ENCODE data around the gene GFER. TPM values are rescaled to one million over a fixed set of nuclear protein-coding genes. Genes with fewer than 3 reads are reported as not detected.

The GFER gene
- total and polyA plus RNA-seq, 11 donors = 18.0 to 51.1 (median 23.8) TPM

DNA sequence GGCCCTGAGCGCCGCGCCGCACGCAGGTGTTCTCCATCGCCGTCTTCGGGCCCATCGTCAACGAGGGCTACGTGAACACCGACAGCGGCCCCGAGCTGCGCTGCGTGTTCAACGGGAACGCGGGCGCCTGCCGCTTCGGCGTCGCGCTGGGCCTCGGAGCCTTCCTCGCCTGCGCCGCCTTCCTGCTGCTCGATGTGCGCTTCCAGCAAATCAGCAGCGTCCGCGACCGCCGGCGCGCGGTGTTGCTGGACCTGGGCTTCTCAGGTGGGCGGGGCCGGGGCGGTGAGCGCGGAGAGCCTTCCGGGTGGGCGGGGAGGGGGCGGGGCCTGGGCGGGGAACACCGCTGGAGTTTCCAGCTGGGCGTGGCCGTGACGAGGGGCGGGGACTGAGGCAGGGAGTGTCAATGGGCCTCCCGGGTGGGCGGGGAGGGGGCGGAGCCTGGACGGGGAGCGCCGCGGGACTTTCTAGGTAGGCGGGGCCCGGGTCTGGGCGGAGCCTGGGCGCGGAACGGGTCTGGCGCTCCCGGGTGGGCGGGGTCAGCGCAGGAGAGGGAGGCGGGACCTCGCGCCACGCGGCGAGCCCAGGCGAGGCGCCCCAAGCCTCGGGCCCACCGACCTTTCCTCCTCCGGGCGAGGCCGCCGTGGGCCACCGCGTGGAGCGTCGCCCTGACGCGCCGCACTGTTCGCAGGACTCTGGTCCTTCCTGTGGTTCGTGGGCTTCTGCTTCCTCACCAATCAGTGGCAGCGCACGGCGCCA is 8.1 kb downstream of the GFER start:
- peak overlapping the region in 4 of 12 donors; percentile 14 to 76 (median 38) for H3K27ac ChIP-seq
- peaks cover 11 to 39% (median 30%) of the 10 kb centered on the region in 9 donors for H3K27me3 ChIP-seq
- DNase-seq = peak; percentile 92 to 98 (median 97)
- peak overlapping the region in 11 of 12 donors; percentile 6 to 60 (median 47) for H3K4me3 ChIP-seq
- H3K36me3 ChIP-seq = peaks cover 0 to 9% (median 5%) of the 10 kb centered on the region in 9 donors
- peaks cover 5 to 36% (median 18%) of the 10 kb centered on the region in 12 donors for H3K4me1 ChIP-seq
- TF ChIP-seq, protein P1, sequence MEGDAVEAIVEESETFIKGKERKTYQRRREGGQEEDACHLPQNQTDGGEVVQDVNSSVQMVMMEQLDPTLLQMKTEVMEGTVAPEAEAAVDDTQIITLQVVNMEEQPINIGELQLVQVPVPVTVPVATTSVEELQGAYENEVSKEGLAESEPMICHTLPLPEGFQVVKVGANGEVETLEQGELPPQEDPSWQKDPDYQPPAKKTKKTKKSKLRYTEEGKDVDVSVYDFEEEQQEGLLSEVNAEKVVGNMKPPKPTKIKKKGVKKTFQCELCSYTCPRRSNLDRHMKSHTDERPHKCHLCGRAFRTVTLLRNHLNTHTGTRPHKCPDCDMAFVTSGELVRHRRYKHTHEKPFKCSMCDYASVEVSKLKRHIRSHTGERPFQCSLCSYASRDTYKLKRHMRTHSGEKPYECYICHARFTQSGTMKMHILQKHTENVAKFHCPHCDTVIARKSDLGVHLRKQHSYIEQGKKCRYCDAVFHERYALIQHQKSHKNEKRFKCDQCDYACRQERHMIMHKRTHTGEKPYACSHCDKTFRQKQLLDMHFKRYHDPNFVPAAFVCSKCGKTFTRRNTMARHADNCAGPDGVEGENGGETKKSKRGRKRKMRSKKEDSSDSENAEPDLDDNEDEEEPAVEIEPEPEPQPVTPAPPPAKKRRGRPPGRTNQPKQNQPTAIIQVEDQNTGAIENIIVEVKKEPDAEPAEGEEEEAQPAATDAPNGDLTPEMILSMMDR (IDR thresholded peaks at IDR 0.05) = no peak
- no peak for TF ChIP-seq POLR2A (IDR thresholded peaks at IDR 0.05)
- ATAC-seq = peak; percentile 70 to 94 (median 91)
- intact Hi-C loops (cut with DNase I) = loop anchor here in 1 of 10 donors (10.0 kb wide), 1 partner anchor 127 kb away; no protein-coding TSS in a partner anchor
- 3 to 10% (median 6%) methylated on average over 43 to 96 of the region's 96 CpGs for WGBS, 4 donors
- H3K9me3 ChIP-seq = no peaks in the 10 kb centered on the region

DNA sequence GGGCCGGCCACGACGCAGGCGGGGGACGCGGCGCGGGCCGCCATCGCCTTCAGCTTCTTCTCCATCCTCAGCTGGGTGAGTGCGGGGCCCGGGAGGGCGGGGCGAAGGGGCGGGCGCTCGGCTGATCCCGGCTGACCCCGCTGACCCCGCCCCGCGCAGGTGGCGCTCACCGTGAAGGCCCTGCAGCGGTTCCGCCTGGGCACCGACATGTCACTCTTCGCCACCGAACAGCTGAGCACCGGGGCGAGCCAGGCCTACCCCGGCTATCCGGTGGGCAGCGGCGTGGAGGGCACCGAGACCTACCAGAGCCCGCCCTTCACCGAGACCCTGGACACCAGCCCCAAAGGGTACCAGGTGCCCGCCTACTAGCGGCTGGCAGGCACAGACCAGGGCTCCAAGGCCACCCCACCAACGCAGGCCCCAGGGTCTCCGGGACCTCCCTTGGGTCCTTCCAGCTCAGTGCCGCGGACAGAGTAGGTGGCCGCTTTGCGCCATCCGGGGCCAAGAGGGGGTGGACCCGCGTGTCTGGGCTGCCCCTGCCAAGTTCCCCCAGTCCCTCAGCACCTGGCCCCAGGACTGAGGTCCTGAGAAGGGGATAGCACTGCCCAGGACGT is 8.8 kb downstream of the GFER start:
- H3K27ac ChIP-seq = no peak overlapping the region
- H3K36me3 ChIP-seq = peaks cover 0 to 16% (median 11%) of the 10 kb centered on the region in 9 donors
- H3K27me3 ChIP-seq = peaks cover 11 to 39% (median 30%) of the 10 kb centered on the region in 9 donors
- H3K9me3 ChIP-seq = no peaks in the 10 kb centered on the region
- ATAC-seq (peak in 1 of 4 donors; percentile 1), DNase-seq (peak in 1 of 5 donors; percentile 62)
- peaks cover 5 to 36% (median 18%) of the 10 kb centered on the region in 12 donors for H3K4me1 ChIP-seq
- intact Hi-C loops (cut with DNase I) = loop anchor here in 1 of 10 donors (10.0 kb wide), 1 partner anchor 128 kb away; no protein-coding TSS in a partner anchor
- peak overlapping the region in 7 of 12 donors; percentile 39 to 60 (median 57) for H3K4me3 ChIP-seq
- WGBS, 4 donors = 44 to 64% (median 47%) methylated on average over 27 to 50 of the region's 50 CpGs
- TF ChIP-seq POLR2A (IDR thresholded peaks at IDR 0.05) = no peak
- TF ChIP-seq, protein P1 (IDR thresholded peaks at IDR 0.05) = no peak

DNA sequence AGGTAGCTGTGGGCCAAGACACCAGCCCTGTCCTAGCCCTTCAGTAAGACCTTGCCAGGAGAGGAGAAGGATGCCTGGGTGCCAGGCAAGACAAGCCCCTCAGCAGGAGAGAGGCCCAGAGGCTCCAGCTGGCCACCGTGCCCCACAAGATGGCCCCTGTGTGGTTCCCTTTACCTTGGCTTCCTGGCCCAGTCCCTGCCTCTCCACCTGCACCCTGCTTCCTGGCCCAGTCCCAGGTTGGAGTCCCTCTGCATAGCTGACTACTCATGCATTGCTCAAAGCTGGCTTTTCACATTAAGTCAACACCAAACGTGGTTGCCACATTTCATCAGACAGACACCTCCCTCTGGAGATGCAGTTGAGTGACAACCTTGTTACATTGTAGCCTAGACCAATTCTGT is 9.7 kb downstream of the GFER start:
- intact Hi-C loops (cut with DNase I) = loop anchor here in 1 of 10 donors (10.0 kb wide), 1 partner anchor 129 kb away; no protein-coding TSS in a partner anchor
- Histone ChIP-seq H3K4me3 (no peak overlapping the region), H3K4me1 (peaks cover 5 to 36% (median 18%) of the 10 kb centered on the region in 12 donors), H3K27me3 (peaks cover 8 to 31% (median 26%) of the 10 kb centered on the region in 9 donors), H3K27ac (no peak overlapping the region), H3K9me3 (no peaks in the 10 kb centered on the region), H3K36me3 (peaks cover 0 to 24% (median 21%) of the 10 kb centered on the region in 9 donors)
- WGBS, 4 donors = 54 to 79% (median 69%) methylated on average over 2 of the region's 2 CpGs
- DNase-seq (no peak), ATAC-seq (no peak)
- no peak for TF ChIP-seq POLR2A (IDR thresholded peaks at IDR 0.05)

DNA sequence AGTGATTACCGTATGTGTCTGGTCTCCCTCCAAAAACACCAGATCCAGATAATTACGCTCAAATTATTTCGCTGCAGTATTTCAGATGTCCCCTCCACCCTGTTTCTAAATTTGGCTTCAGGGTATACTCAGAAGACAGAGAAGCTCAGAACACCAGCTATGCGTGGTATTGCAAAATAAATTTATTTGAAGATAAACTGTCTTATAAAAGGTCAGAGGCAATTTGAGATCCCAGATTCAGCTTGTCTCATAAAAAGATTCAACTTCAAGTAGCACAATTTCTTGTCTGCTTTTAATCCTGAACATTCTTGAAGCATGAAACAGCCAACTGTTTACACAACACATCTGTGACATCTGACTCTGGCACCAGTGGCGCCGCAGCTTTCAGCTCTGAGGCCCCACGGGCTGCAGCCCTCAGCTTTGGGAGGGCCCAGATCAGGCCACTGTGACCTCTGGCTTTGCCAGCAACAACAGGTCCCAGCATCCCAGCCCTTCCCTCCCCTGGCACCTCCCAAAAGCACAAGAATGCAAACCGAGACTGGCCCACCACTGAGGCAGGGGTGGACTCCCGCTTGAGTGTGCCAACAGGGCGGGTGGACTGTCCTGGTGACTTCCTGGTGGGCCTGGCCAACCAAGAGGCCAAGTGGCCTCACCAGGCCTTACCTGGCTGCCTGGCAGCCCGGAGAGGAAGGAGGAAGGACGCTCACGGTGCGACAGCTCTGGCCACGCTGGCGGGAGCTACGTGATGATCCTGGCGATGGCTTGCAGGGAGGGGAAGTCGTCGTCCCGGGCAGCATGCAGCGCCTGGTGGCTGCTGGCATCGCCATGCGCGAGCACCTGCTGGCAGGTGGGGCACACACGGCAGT is 13.7 kb downstream of the GFER start:
- Histone ChIP-seq H3K27me3 (no peaks in the 10 kb centered on the region), H3K36me3 (peaks cover 0 to 64% (median 61%) of the 10 kb centered on the region in 9 donors), H3K9me3 (no peaks in the 10 kb centered on the region), H3K27ac (peak overlapping the region in 2 of 12 donors; percentile 17 to 43), H3K4me3 (no peak overlapping the region), H3K4me1 (peaks cover 0 to 11% (median 0%) of the 10 kb centered on the region in 12 donors)
- ATAC-seq (no peak), DNase-seq (no peak)
- intact Hi-C loops (cut with DNase I) = loop anchor here in 1 of 10 donors (10.0 kb wide), 1 partner anchor 133 kb away; no protein-coding TSS in a partner anchor
- TF ChIP-seq POLR2A (IDR thresholded peaks at IDR 0.05) = no peak
- TF ChIP-seq, protein P1 (IDR thresholded peaks at IDR 0.05) = no peak
- 89 to 91% (median 90%) methylated on average over 25 to 26 of the region's 26 CpGs for WGBS, 4 donors
